KMS-11 (cell line): ENCODE results near the gene TNFRSF21.

Experiments used
- H2AFZ ChIP-seq: fragments of 200-600 bp; sonication (generic); 2 replicates; pipeline ENCODE4 v1.6.1; 2016; ENCODE audit warnings: antibody characterized with exemption, mixed run types, low read depth
- H3K27ac ChIP-seq: fragments of 200-600 bp; sonication (generic); 2 replicates; pipeline ENCODE4 v1.6.1; 2016; ENCODE audit warnings: mild to moderate bottlenecking, mixed run types
- H3K27me3 ChIP-seq: fragments of 200-600 bp; sonication (generic); 2 replicates; pipeline ENCODE4 v1.6.1; 2017; ENCODE audit warnings: mild to moderate bottlenecking, low read depth, mixed run types, moderate library complexity; ENCODE audit not compliant: insufficient read depth
- H3K36me3 ChIP-seq: fragments of 200-600 bp; sonication (generic); 2 replicates; pipeline ENCODE4 v1.6.1; 2017; ENCODE audit warnings: mild to moderate bottlenecking, mixed run types; ENCODE audit not compliant: insufficient read depth
- H3K4me1 ChIP-seq: fragments of 200-600 bp; sonication (generic); 2 replicates; pipeline ENCODE4 v1.6.1; 2016; ENCODE audit warnings: mild to moderate bottlenecking, low read depth, mixed run types; ENCODE audit not compliant: poor library complexity, severe bottlenecking
- H3K4me2 ChIP-seq: fragments of 200-600 bp; sonication (generic); 2 replicates; pipeline ENCODE4 v1.7.0; 2016; ENCODE audit warnings: mild to moderate bottlenecking, mixed run types
- H3K4me3 ChIP-seq: fragments of 200-600 bp; sonication (generic); IDR thresholded peaks from 2 replicates; pipeline ENCODE4 v1.6.1; 2017; ENCODE audit warnings: low read depth, low read length, mixed read lengths; ENCODE audit not compliant: insufficient read depth
- H3K79me2 ChIP-seq: fragments of 200-600 bp; sonication (generic); 2 replicates; pipeline ENCODE4 v1.6.1; 2016; ENCODE audit warnings: low read depth, mixed run types; ENCODE audit not compliant: insufficient read depth
- H3K9ac ChIP-seq: fragments of 200-600 bp; sonication (generic); 2 replicates; pipeline ENCODE4 v1.6.1; 2016; ENCODE audit warnings: mild to moderate bottlenecking, mixed run types
- H4K20me1 ChIP-seq: fragments of 200-600 bp; sonication (generic); 2 replicates; pipeline ENCODE4 v1.6.1; 2016; ENCODE audit warnings: mild to moderate bottlenecking, mixed run types; ENCODE audit not compliant: insufficient read depth
- TF ChIP-seq, protein P1 (sequence below): fragments of 200-600 bp; sonication (generic); conservative IDR thresholded peaks from 2 replicates; pipeline ENCODE4 v1.6.1; 2017; ENCODE audit warnings: low read depth, mild to moderate bottlenecking, antibody characterized with exemption, low read length, moderate library complexity, mixed read lengths

The TNFRSF21 gene

DNA sequence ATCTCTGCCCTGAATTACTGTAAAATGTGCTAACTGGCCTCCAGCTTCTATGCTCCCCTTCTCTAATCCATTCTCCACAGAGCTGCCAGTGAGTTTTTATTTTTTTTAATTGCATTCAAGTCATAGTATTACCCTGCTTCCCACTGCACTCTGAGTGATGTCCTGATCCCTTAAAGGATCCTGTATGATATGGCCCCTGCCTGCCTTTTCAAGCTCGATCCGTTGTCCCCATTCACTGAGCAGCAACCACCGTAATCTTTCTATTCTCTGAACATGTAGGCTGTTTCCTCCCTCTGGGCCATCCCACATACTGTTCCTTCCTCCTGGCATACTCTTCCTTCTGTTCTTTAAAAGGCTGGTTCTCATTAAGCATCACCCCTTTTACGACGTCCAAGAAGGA, 9.3 kb downstream of the TNFRSF21 start:
- no peak overlapping the region for H3K9ac ChIP-seq
- H3K36me3 ChIP-seq = no peaks in the 10 kb centered on the region
- H3K27ac ChIP-seq = no peak overlapping the region
- no peak overlapping the region for H3K4me2 ChIP-seq
- TF ChIP-seq, protein P1, sequence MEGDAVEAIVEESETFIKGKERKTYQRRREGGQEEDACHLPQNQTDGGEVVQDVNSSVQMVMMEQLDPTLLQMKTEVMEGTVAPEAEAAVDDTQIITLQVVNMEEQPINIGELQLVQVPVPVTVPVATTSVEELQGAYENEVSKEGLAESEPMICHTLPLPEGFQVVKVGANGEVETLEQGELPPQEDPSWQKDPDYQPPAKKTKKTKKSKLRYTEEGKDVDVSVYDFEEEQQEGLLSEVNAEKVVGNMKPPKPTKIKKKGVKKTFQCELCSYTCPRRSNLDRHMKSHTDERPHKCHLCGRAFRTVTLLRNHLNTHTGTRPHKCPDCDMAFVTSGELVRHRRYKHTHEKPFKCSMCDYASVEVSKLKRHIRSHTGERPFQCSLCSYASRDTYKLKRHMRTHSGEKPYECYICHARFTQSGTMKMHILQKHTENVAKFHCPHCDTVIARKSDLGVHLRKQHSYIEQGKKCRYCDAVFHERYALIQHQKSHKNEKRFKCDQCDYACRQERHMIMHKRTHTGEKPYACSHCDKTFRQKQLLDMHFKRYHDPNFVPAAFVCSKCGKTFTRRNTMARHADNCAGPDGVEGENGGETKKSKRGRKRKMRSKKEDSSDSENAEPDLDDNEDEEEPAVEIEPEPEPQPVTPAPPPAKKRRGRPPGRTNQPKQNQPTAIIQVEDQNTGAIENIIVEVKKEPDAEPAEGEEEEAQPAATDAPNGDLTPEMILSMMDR = no peak
- H3K4me1 ChIP-seq = peaks cover 27% of the 10 kb centered on the region
- no peak overlapping the region for H2AFZ ChIP-seq
- H3K79me2 ChIP-seq = peaks cover 7% of the 10 kb centered on the region; the same call in 1 of the 2 replicates
- no peaks in the 10 kb centered on the region for H3K27me3 ChIP-seq
- H3K4me3 ChIP-seq = no peak overlapping the region
- H4K20me1 ChIP-seq = no peaks in the 10 kb centered on the region

DNA sequence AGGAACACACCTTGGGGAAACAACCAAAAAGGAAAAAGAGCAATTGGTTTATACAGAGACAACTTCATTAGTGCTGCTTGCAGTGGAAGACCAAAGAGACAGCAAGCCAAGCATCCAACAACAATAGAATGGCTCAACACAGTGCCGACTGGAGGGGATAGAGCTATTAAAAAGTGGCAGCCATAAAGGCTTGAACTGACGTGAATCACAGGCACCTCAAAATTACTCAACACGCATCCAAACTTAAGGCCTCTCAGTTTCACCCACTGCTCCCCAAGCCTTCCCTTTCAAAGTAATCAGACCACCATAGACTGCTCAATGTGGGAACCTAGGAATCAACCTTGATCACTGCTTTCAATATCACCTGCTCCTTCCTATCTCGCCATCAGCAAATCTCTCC, 9.7 kb downstream of the TNFRSF21 start:
- no peaks in the 10 kb centered on the region for H3K27me3 ChIP-seq
- no peak overlapping the region for H3K4me3 ChIP-seq
- no peaks in the 10 kb centered on the region for H3K36me3 ChIP-seq
- H3K27ac ChIP-seq = no peak overlapping the region
- H3K9ac ChIP-seq = no peak overlapping the region
- peaks cover 12% of the 10 kb centered on the region; the same call in 1 of the 2 replicates for H3K79me2 ChIP-seq
- H4K20me1 ChIP-seq = no peaks in the 10 kb centered on the region
- TF ChIP-seq, protein P1 = no peak
- peaks cover 25% of the 10 kb centered on the region for H3K4me1 ChIP-seq
- H3K4me2 ChIP-seq = no peak overlapping the region
- H2AFZ ChIP-seq = no peak overlapping the region

DNA sequence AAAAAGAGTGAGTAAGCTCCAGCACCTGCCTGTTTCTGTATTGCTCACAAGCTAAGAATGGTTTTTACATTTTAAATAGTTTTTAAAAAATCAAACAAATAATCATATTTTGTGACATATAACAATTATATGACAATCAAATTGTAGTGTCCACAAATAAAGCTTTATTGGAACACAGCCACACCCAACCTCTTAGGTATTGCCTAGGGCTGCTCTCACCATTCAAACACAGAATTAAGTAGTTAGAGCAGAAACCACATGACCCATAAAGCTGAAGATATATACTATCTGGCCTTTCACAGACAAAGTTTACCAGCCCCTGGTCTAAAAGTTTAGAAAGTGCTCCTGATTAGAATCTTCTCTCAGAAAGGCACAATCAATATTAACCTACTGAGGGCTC, 11.2 kb downstream of the TNFRSF21 start:
- Histone ChIP-seq H4K20me1 (no peaks in the 10 kb centered on the region), H2AFZ (no peak overlapping the region), H3K4me3 (no peak overlapping the region), H3K27ac (no peak overlapping the region), H3K4me2 (no peak overlapping the region), H3K4me1 (peaks cover 20% of the 10 kb centered on the region), H3K9ac (no peak overlapping the region), H3K79me2 (peaks cover 17% of the 10 kb centered on the region; the same call in 1 of the 2 replicates), H3K27me3 (no peaks in the 10 kb centered on the region), H3K36me3 (no peaks in the 10 kb centered on the region)
- TF ChIP-seq, protein P1 = no peak

DNA sequence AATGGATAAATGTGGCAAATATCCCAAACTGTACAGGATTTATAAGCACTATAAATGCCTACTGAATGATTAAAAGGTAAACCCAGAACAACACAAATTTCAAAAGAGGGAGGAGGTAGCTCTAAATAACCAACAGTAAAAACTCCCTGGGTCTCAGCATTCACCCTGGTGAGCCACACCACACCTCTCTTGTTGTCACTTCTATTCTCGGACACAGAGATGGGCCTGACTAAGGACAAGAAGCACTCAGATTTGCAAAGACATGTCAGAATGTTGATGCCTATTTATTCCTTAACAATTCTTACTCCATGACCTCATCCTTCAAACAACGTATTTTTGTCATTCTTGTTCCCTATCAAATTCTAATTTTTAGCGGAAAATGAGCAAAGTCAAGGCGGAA, 14.7 kb downstream of the TNFRSF21 start:
- no peaks in the 10 kb centered on the region for H4K20me1 ChIP-seq
- H3K79me2 ChIP-seq = peaks cover 11% of the 10 kb centered on the region; the same call in 1 of the 2 replicates

More for the DNA sequence above, 14.7 kb downstream of the TNFRSF21 start:
- no peaks in the 10 kb centered on the region for H3K36me3 ChIP-seq
- no peak overlapping the region for H2AFZ ChIP-seq
- no peak overlapping the region for H3K27ac ChIP-seq
- TF ChIP-seq, protein P1 = no peak
- H3K9ac ChIP-seq = no peak overlapping the region
- H3K4me1 ChIP-seq = no peaks in the 10 kb centered on the region
- H3K4me3 ChIP-seq = no peak overlapping the region
- no peaks in the 10 kb centered on the region for H3K27me3 ChIP-seq
- H3K4me2 ChIP-seq = no peak overlapping the region
